Measurements from ENCODE around the gene CTAGE15. TPM values are rescaled to one million over a fixed set of nuclear protein-coding genes. Genes with fewer than 3 reads are reported as not detected.
A peak's percentile ranks its signal among the peaks of the same experiment; 100 is the strongest.
"Not testable (repeated sequence)": the region's sequence is repeated elsewhere in the genome, so short reads cannot be mapped to it uniquely, and the experiment has no call there.

CTAGE15 gene, protein sequence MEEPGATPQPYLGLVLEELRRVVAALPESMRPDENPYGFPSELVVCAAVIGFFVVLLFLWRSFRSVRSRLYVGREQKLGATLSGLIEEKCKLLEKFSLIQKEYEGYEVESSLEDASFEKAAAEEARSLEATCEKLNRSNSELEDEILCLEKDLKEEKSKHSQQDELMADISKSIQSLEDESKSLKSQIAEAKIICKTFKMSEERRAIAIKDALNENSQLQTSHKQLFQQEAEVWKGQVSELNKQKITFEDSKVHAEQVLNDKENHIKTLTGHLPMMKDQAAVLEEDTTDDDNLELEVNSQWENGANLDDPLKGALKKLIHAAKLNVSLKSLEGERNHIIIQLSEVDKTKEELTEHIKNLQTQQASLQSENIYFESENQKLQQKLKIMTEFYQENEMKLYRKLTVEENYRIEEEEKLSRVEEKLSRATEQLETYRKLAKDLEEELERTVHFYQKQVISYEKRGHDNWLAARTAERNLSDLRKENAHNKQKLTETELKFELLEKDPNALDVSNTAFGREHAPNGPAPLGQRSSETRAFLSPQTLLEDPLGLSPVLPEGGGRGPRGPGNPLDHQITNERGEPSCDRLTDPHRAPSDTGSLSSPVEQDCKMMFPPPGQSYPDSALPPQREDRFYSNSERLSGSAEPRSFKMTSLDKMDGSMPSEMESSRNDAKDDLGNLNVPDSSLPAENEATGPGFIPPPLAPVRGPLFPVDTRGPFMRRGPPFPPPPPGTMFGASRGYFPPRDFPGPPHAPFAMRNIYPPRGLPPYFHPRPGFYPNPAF
- not detected for total RNA-seq
- long read RNA-seq = 0 reads

DNA sequence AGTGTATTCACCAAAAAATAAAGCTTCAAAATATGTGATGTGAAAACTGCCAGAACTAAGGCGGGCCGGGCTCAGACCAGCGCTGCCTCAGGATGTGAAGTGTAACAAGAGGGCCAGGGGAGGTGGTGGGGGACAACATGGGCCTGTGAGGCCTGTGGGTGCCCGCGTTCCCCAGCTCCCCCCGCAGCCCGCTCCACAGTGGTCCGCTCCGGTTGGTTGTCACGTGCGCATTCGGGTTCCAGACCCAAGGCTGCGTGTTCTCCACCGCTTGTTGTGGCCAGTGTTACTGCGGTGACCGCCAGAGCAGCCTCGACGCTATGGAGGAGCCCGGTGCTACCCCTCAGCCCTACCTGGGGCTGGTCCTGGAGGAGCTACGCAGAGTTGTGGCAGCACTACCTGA, at the start of gene CTAGE15:
TSS of gene CTAGE15 (plus strand) at position 301 of the 400 bp plus-strand sequence. CDS start at position 318, 17 bp downstream.
- DNase-seq (ENCODE audit: low spot score) = not testable (repeated sequence)

DNA sequence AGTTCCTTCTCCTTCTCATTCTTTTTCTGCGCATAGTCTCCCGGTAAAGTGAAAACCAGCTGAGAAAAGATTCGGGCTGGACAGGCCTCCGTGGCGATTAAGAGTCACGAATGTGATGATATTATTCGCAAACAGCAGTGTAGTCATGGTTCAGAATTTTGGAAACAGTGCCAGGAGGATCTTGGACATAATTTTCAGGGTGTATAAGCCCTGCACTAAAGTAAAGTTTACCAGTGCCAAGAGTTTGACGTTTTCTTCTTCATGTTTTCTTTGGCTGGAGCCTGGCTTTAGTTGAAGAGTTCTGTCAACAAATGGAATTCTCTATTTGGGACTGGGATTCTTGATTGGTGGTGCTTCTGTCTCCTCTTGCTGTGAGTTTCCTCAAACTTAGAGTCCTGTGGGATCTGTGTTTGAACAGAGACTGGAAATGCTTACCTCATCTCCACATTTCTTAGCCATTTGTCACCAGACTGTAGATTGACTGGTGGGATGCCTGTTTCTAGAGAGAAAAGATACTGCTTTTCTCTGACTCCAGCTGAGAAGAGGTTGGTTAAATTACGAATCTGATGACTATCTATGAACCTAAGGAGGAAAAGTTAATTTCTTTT, 49.2 kb upstream of the CTAGE15 start:
- DNase-seq (ENCODE audit: low spot score) = not testable (repeated sequence)

DNA sequence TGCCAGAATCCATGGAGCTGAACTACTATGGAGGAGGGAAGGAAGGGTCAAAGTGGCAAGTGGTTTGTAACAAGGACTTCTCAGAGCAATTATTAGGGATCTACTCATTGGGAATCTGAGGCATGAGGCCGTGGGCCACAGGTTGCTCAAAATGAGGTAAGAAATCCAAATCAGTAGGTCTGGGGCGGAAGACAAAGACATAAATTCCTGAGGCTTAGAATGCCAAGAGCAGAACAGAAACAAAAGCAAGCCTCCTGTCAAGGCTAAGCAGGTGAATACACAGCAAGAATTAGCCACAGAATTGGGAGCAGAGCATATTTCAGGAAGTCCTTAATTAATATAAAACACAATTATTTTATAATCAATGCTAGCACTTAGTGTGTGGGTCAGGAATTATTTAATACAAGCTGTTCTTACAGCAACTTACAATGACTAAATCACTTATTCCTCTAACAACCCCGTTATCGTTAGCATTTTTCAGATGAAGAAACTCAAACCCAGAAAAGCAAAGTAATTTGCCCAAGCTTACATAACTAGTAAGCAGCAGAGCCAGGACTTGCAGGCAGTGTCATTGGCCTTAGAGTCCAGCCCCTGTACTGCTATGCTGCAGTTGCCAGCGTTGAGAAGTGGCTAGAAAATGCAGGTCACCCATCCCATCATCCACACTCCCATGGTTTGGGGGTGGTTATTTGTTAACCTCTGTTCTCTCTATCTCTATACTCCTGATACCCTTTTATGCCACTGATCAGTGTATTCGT, 40.3 kb upstream of the CTAGE15 start:
- DNase-seq (ENCODE audit: low spot score) = not testable (repeated sequence)

DNA sequence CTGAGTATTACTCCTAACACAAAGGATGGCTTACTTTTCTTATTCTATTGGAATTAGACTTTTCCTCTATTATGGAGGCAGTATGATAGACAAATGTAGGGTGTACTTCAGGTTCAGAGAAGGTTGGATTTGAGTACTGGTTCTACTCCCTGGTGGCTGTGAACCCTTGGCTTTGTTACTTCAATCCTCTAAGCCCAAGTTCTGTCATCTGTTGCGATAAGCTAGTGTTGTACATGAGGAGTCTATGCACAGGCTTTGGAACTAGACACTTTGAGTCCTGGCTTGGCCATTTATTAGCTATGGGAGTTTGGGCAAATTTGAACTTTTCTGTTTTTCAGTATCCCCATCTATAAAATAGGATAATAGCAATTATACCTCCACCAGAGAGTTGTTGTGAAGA, 39.7 kb upstream of the CTAGE15 start:
- not testable (repeated sequence) for DNase-seq (ENCODE audit: low spot score)

DNA sequence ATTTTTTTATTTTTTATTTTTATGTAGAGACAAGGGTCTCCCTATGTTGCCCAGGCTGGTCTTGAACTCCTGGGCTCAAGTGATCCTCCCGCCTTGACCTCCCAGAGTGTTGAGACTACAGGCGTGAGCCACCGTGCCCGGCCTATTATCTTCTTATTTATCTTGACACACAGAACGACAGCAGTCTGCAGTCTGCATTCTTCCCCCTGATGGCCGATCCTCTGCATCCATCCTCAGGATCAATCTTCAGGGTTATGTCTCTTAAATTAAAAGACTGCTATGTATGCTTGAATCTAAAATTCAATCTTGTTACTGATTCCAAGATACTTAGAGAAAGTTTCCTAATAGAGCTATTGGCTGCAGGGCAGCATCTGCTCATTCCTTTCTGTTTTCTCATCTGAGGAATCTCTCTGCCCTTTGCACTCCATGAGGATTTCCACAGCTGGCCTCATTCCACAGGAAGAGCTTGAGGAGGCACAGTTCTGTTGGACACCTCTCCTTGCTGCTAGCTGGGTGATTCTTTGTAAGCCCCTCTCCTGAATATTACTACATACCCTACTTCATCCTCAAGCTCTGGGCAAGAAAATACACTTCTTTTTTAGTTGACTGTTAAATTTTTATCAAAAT, 38.3 kb upstream of the CTAGE15 start:
- not testable (repeated sequence) for DNase-seq (ENCODE audit: low spot score)

DNA sequence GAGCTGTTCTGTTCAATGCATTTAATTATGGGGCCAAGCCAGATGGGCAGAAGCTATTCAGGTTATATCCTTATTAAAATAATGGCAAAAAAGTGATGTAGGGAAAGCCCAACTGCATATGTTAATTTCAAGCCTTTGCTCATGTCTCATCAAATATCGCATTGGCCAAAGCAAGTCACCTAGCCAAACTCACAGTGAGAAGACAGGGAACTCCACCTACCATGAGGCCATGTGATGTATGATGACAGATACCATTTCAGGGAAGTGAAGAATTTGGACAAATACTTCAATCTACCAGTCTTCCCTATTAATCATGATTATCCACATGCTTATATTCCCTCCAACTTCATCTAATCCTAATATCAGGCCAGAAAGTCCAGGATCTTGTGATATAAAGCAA, 35.2 kb upstream of the CTAGE15 start:
- not testable (repeated sequence) for DNase-seq (ENCODE audit: low spot score)

DNA sequence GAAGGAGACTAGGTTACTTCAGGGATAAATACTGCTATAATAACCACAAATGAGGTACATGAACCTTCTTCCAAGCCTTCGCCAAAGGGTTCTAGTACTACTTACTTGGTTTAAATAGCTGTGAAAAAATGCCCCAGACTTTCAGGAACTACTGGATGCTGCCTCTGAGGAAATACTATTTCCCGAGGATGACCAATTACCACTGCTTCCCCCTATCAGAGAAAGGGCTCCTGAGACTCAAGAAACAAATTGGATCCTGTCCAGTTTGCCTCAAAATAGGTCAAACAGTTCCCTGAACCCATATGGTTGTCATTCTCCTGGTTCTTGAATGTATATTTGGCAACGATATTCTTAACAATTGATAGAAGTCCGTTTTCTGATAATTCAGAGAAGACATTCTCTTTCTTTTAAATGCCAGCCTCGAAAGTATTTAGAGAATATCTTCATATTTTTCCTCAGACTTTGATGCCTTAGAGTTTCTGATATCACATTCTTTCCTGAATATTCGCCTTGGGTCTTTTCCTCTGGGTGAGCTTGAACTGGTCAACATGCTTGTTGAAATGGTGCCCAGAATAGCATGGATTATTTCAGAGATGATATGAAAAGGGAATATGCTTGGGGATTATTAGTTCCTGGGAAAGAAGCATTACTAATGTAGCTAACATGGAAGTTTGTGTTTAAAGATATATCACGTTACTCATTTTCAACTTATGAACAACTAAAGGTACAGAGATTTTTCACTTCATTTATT, 28.1 kb upstream of the CTAGE15 start:
- not testable (repeated sequence) for DNase-seq (ENCODE audit: low spot score)

DNA sequence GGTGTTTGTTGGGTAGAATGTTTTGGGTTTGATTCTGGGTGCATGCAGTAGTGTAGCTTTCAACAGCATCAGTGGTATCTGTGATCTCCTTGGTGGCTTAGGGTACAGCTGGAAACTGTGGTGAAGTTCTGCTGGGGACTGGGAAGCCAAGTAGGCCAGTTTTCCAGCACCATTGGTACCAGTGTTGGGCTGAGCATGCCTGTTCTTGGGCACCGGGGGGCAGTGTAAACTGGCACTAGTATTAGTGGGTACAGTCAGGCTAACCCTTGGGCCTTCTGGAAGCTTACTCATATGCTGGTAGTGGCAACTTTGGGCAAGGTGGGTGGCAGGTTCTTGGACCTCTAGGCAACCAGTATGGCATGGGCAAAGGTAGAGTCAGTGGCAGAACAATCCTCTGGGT, 15.6 kb upstream of the CTAGE15 start:
- not testable (repeated sequence) for DNase-seq (ENCODE audit: low spot score)

DNA sequence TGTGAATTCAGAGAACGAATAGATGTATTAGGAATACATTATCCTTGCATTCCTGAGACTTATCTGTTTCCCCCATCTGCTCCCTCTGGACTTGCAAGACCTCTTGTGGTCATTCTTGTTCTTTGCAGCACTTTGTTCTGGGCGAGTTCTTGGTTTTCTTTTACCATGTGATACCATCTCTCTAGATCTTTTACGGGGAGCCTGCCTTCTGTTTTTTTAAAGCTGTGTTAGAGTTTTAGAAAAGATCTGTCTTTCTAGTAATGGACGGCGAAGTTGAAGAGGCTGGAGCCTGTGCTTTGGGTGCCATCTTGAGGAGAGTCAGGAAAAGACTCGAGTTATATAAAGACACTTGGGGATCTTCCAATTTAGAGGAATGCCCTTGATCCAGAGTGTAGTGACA, 8.3 kb upstream of the CTAGE15 start:
- DNase-seq (ENCODE audit: low spot score) = not testable (repeated sequence)

DNA sequence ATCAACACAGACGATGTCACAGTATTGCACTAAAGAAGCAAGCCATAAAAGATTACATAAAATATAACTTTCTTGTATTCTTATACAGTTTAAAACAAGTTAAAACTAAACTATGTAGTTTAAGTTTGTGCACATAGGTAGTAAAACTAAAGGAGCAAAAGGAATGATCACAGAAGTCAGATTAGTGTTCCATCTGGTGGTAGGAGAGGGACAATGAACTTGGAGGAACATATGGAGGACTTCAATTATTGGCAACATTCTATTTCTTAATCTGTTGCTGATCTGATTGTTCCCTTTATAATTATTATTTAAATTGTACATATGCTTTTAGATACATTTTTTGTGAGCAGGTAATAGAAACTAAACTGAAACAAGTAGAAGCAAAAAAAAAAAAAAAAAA, 5.6 kb upstream of the CTAGE15 start:
- DNase-seq (ENCODE audit: low spot score) = not testable (repeated sequence)

DNA sequence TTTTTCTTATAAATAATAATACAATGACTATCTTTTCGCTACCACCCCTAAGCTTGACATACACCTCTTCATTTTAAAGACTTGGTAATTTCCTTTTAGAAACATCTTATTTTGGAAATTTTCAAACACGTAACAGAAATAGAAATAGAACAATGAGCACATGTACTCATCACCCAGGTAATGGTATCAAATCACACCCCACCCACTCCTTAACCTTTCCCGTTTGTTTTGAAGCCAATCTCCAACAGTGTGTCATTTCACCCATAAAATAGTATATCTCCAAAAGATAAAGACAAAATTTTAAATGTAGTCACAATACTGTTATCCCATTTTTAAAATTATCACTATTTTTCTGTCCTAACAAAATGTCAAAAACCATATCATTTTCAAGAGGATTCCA, 16.6 kb downstream of the CTAGE15 start:
- DNase-seq (ENCODE audit: low spot score) = not testable (repeated sequence)

DNA sequence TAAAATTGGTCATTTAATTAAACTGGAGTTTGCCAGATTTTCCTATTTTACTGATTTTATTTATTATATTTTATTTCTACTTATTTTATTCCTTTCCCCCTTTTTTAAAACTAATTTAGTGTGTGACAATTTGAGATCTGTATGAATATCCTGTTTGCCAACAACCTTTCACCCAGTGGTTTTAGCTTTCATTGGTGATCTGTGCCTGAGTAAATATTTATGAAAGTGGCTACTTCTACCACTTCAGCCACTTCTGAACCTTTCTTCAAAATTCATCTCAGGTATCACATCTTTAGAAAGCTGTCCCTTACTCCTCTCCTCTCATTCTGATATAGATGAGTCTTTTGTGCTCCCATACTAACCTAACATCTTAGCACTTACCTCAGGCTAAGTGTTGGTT, 18.3 kb downstream of the CTAGE15 start:
- DNase-seq (ENCODE audit: low spot score) = not testable (repeated sequence)

DNA sequence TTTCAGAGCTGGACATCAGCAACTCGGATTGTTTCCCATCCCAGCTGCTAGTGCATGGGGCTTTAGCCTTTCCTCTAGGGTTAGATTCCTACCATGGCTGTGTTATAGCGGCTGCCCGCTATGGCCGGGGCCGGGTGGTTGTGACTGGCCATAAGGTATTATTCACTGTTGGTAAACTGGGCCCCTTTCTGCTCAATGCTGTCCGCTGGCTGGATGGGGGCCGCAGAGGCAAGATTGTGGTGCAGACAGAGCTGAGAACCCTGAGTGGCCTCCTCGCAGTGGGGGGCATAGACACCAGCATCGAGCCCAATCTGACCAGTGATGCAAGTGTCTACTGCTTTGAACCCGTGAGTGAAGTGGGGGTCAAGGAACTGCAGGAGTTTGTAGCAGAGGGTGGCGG, 26.5 kb downstream of the CTAGE15 start:
- DNase-seq (ENCODE audit: low spot score) = peak; percentile 65

DNA sequence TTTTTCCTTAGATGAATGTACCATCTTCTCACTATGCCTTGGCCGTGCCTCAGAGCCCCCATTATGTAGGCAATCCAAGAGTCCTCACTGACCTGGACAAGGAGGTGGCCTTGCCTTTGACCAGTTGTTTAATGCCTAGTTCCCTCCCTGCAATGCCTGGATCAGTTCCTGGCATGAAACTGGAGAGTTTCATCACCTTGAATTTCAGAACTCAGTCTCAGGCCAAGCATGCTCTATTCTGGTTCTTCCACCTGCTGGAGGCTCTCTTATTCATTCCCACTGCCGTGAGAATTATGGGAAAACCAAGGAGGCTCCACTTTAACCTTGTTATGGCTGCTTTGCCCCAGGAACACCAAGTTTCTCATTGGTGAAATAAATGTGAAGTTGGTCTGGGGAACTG, 31.9 kb downstream of the CTAGE15 start:
- not testable (repeated sequence) for DNase-seq (ENCODE audit: low spot score)

DNA sequence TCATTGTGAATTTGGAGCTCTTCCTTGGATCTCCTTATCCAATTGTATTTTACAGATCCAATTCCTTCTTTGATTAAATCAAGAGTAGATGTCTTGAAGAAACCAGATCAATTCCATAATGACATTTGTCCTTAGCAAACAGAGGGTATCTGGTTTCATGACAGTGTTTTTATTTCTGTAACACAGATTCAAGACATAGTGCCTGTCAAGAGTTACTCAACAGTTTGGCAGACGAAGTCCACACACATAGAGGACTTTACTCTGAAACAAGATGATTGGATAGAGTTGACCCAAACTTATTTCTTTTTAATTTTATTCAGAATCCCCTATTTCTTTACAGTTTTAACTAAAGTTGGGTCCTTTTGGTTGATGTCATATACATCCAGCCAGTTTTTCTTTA, 34.5 kb downstream of the CTAGE15 start:
- not testable (repeated sequence) for DNase-seq (ENCODE audit: low spot score)

DNA sequence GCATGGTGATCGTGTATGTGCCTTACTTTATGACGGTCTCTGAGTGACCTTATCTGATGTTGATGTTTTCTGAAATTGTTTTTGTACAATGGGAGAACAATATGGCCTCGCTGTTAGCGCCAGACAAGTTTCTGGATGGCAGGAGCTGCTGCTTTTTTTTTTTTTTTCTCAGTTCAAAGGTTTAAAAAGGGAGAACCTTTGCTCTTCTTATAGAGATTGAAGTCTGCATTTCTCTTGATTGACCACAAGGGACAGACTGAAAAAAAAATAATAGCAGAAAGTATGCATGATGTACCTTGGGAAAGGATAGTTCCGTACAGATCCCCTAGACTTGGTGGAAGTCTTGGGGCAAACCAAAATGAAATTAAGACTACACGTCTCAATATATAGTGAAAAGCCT, 43.9 kb downstream of the CTAGE15 start:
- DNase-seq (ENCODE audit: low spot score) = not testable (repeated sequence)

DNA sequence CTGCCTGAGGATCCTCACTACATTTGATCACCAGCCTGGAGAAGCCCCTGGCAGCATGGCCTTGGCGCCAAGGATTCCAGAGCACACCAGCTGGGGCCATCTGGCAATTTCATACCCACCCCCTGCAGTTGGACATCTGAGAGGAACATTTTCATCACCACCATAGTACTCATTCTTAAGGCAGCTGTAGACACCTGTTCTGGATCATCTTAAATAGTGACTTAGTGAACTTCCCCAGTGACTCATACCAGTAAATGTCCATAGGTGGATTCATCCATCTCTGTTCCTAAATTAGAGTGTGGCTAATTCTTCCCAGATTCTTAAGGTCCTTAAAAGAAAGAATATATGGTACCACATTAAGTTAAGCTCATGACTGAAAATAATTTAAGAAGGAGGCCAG, 45.6 kb downstream of the CTAGE15 start:
- DNase-seq (ENCODE audit: low spot score) = not testable (repeated sequence)

DNA sequence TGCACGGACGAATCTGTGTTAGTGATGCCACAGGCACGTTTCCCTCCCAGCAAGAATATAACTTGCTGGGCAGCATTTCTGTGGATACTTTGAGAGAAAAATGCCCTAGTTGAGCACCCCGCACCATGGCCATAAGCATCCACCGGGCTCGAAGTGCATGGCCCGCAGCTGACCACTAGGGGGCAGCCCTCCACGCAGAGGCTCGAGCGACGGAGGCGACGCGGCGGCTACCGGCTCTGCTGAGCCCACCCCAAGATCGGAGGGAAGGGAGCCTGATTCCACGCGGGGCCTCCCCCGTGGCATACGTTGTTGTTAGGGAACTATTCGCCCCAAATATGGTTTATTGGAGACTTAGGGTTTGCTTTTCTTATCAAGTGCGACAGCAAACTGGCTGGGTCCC, 48.5 kb downstream of the CTAGE15 start:
- peak; percentile 81 for DNase-seq (ENCODE audit: low spot score)

DNA sequence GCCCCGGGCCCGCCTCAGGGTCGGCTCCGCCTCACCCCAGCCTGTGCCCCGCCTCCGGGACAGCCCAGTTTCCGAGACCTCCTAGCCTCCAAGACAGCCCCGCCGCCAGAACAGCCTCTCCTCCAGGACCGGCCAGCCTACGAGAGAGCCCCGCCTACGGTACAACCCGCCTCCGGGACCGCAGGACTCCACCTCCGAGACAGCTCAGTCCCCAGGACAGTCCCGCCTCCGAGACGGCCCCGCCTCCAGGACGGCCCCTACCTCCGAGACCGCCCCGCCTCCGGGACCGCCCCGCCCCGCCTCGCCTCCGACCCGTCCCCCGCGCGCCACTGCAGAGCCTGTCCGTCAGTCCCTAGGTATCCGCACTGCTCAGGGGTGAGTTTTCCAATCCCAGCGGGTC, 49.0 kb downstream of the CTAGE15 start, which contains the start of gene TCAF2:
TSS of gene TCAF2 (plus strand) at position 329 of the 400 bp plus-strand sequence.
- DNase-seq (ENCODE audit: low spot score) = peak; percentile 84

DNA sequence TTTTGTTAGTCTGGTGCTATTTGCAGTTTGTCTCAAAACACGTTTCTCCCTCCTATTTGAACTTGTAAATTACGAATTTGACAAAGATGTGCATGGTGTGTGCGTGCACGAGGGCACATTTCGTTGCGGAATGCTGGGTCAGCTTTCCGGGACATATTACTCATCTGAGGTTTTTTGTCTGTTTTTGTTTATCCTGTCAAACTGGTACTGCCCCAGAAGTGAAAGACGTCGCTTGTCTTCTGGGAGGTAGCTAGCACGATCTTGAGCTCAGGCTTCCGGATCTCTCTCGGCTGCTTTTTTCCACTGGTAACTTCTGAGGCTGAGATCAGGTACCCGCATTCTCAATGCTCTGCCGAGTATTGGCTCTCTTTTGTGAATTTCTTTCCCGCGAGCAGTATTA, 49.6 kb downstream of the CTAGE15 start:
- not testable (repeated sequence) for DNase-seq (ENCODE audit: low spot score)
